ENCODE data around the gene ADGRV1.
"Not testable (repeated sequence)": the region's sequence is repeated elsewhere in the genome, so short reads cannot be mapped to it uniquely, and the experiment has no call there.

The ADGRV1 gene

GRCh38 chr5:90997082-90997481, 438.5 kb downstream of the ADGRV1 start:
- no peak for DNase-seq (ENCODE audit: low read depth)

- DNase-seq (ENCODE audit: low read depth), result no peak
Measured at GRCh38 chr5:91000743-91001142, 442.1 kb downstream of the ADGRV1 start.

GRCh38 chr5:91006713-91007112, 448.1 kb downstream of the ADGRV1 start:
- no peak for DNase-seq (ENCODE audit: low read depth)

- DNase-seq (ENCODE audit: low read depth), result no peak
Measured at GRCh38 chr5:91007251-91007650, 448.7 kb downstream of the ADGRV1 start.

DNA sequence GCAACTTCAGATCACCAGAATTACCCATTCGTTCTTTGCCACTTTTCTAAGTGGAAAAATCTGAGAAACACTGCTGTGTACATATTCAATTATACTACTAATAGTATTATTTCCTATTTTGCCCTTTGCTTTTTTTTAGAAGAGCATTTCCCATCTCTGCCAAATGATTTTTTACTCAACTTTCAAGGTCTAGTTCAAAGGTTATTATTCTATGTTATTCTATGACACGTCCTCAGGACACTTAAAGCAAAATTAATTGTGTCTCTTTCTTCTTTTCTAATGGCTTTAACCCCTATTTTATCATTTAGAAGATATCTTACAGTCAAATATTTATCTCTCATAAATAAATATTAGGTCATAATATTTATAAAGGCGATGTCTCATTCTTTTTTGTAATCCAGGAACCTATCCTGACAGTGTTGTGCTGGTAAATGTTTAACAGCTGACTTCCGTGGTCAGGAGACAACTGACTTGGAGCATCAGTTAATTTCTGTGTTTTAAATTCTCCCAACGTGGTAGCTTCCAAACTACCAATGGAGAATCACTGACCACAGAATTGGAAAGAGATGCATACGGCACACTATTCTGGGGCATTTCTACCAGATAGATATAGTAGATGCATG, 449.3 kb downstream of the ADGRV1 start:
- no peak for DNase-seq (ENCODE audit: low read depth)

DNA sequence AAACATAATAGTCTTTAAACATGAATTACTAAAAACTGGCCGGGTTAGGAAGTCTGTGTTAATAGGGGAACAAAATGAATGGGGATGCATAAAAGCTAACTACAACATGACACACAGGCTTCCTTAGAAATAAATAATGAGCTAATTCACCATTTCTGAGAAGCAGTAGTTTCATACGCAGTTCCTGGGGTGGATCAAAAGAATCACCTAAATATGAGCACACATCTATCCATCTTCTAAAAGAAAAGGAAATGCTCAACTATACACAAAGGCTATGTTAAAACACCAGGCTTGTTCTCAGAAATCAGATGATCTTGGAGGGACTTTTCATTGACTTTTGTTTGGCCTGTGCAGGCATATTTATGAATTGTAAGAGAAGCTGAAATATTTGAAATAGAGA, 451.5 kb downstream of the ADGRV1 start:
- DNase-seq (ENCODE audit: low read depth), result no peak

- no peak for DNase-seq (ENCODE audit: low read depth)
Measured at GRCh38 chr5:91011029-91011428, 452.4 kb downstream of the ADGRV1 start.

GRCh38 chr5:91012867-91013266, 454.3 kb downstream of the ADGRV1 start:
- DNase-seq (ENCODE audit: low read depth), result not testable (repeated sequence)

- no peak for DNase-seq (ENCODE audit: low read depth)
Measured at GRCh38 chr5:91016322-91016721, 457.7 kb downstream of the ADGRV1 start.

GRCh38 chr5:91016954-91017700, 458.5 kb downstream of the ADGRV1 start:
- DNase-seq (ENCODE audit: low read depth), result no peak

GRCh38 chr5:91018200-91018599, 459.6 kb downstream of the ADGRV1 start:
- DNase-seq (ENCODE audit: low read depth), result no peak

DNA sequence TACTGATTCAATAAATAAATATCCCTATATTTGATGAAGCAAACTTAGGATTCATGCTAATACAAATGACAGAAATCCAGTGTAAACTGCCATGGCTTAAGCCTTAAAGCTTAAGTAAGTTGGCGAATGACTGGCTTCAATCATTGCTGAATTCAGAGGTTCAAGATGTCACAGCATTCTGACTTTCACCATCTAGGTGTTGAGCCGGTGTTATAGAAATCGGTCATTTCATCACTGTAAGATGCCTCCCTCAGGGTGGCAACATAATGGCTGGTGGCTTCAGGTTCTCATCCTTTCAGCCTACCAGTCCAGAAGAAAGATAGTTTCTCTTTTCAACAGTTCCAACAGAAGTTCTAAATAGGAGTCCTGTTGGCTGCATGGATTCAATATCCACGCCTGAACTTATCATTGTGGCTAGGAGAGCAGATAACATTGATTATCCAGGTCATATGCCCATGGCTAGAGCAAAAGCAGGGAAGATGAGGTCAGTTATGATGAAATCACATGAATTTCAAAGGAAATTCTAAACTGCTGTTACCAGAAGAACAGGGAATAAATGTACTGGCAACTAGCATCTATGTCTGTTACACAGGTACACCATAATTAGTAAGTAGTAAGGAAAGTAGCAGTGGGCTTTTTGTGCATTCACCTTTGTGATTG, 460.2 kb downstream of the ADGRV1 start:
- DNase-seq (ENCODE audit: low read depth), result no peak

GRCh38 chr5:91020065-91020800, 461.6 kb downstream of the ADGRV1 start:
- DNase-seq (ENCODE audit: low read depth), result no peak

- DNase-seq (ENCODE audit: low read depth), result no peak
Measured at GRCh38 chr5:91022518-91022917, 463.9 kb downstream of the ADGRV1 start.

GRCh38 chr5:91024206-91024605, 465.6 kb downstream of the ADGRV1 start:
- no peak for DNase-seq (ENCODE audit: low read depth)

DNA sequence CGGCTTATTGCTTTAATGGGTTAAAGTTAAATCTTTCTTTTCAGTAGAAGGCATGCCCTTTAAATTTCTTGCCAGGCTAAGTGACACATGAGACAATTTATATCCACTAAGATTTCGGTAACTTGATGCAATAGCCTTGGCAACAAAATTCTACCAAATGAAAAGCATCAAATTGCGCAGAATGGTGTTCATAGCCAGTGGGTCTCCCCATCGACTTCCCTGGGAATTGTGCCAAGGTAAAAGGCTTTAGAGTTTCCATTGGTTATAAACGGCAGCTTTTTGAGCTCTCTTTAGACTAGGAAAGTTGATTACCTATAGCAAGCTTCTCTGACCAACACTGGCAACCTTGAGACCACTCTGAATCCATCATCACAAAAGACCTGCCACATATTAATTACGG, 466.1 kb downstream of the ADGRV1 start:
- no peak for DNase-seq (ENCODE audit: low read depth)

GRCh38 chr5:91025449-91025848, 466.9 kb downstream of the ADGRV1 start:
- no peak for DNase-seq (ENCODE audit: low read depth)

DNA sequence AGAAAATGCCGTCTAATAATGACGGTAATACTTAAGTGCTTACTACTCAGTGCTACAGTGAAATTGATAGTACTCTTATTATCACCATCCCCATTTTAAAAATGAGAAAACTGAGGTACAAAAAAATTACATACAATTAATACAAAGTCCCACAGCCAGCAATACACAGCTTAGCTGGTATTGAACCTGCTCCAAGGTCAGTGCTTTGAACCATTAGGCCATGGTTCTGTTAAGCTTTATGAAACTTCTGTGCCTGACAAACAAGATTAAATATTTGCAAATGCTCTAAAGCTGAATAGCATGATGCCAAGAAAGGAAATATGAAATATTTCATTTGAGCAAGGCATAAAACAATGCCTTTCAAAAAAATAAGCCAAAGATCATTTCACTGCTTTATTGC, 467.4 kb downstream of the ADGRV1 start:
- no peak for DNase-seq (ENCODE audit: low read depth)

GRCh38 chr5:91026466-91026865, 467.9 kb downstream of the ADGRV1 start:
- DNase-seq (ENCODE audit: low read depth), result no peak

DNA sequence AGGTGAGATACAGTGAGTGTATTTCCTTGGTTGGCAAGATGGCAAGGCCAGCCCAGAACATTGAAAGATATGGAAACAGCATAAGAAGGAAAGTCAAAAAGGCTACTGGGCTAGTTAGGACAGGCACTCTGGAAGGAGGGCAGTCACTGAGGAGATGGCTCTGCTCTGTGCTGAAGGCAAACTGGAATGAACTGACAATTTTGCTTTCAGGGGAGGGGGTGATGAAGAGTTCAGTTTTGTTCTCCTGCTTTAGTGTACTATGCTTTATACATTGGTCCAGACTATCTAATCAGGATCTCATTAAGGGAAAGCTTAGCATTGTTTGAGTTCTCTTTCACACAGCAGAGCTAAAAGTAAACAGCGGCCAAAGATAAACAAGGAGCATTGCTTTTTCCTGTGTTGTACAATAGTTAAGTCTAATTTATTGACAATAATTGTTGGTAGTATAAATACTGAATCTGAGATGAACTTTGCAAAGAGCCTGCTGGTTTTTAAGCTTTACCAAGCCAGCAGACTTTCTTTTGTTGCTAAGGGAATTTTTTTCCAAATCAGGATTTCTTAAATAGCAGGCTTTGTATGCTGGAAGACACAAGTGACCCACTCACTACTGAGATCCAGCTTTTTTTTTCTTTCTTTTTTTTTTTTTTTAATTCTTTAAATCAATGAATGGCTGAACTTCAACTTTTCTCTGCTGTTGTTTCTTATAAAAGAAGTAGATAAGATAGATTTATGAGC, 469.0 kb downstream of the ADGRV1 start:
- no peak for DNase-seq (ENCODE audit: low read depth)

DNA sequence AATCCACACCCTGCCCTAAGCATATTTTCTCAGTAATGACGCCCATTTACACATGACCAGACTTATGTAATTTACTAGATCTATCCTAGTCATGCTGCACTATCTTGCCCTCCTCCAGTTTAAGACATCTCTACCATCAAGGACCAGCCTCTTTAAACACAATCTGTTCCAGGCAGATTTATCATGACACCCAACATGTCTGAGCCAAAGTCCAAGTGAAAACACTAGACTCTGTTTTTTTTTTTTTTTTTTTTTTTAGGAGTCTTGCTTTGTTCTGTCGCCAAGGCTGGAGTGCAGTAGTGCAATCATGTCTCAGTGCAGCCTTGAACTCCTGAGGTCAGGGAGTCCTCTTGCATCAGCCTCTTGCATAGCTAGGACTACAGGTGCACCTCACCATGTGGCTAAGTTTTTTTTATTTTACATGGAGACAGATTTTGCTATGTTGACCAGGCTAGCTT, 469.9 kb downstream of the ADGRV1 start:
- no peak for DNase-seq (ENCODE audit: low read depth)

Measured in stimulated activated CD8-positive, alpha-beta memory T cell treated with anti-CD3 and anti-CD28 coated beads, Interleukin-7, amount 100 ng/mL, for 24 hours (primary cell).